ENCODE results near the gene PRICKLE4. TPM values are rescaled to one million over a fixed set of nuclear protein-coding genes. Genes with fewer than 3 reads are reported as not detected.

The PRICKLE4 gene
- total and polyA plus RNA-seq, 2 of the 13 experiments (the other 11 are each of a cell fraction or from before 2014, with no cell fraction given): 0.92 to 1.2 TPM

- TF ChIP-seq GPBP1L1 (CRISPR knock-in tag; IDR thresholded peaks at IDR 0.05) (no peak), NFIC (IDR thresholded peaks at IDR 0.05; ENCODE audit: low read length) (no peak), ZNF605 (CRISPR knock-in tag; IDR thresholded peaks at IDR 0.05) (no peak), ZNF335 (CRISPR knock-in tag; IDR thresholded peaks at IDR 0.05) (no peak), ZNF12 (CRISPR knock-in tag; IDR thresholded peaks at IDR 0.05) (no peak), MXD4 (CRISPR knock-in tag; IDR thresholded peaks at IDR 0.05) (no peak), ZNF160 (CRISPR knock-in tag; IDR thresholded peaks at IDR 0.05) (no peak), ZBTB4 (CRISPR knock-in tag; IDR thresholded peaks at IDR 0.05; ENCODE audit: borderline replicate concordance) (peak; percentile 25; the same call in 1 of the 2 replicates), SNAPC4 (CRISPR knock-in tag; IDR thresholded peaks at IDR 0.05) (no peak), NONO (IDR thresholded peaks at IDR 0.05) (no peak), NONO (CRISPR knock-in tag; conservative IDR thresholded peaks at IDR 0.05) (peak; percentile 57; the same call in 1 of the 2 replicates), BORCS8-MEF2B (CRISPR knock-in tag; IDR thresholded peaks at IDR 0.05) (no peak; the same call in 1 of the 2 replicates), ZMYM2 (CRISPR knock-in tag; IDR thresholded peaks at IDR 0.05) (0 out of 2 replicates have a peak, but pooled peaks have one; percentile 27), ZFP82 (CRISPR knock-in tag; IDR thresholded peaks at IDR 0.05; ENCODE audit: borderline replicate concordance) (no peak), BHLHE40 (IDR thresholded peaks at IDR 0.05; ENCODE audit: low read length) (no peak), ZNF224 (CRISPR knock-in tag; IDR thresholded peaks at IDR 0.05) (no peak), ZNF724P (CRISPR knock-in tag; IDR thresholded peaks at IDR 0.05; ENCODE audit: borderline replicate concordance) (no peak)
These were observed 46.6 kb upstream of the PRICKLE4 start (continued) for GRCh38 chr6:41733707-41734665.

Data from HepG2 (cell line).